ENCODE data around the gene UGT1A4.

UGT1A4 gene

DNA sequence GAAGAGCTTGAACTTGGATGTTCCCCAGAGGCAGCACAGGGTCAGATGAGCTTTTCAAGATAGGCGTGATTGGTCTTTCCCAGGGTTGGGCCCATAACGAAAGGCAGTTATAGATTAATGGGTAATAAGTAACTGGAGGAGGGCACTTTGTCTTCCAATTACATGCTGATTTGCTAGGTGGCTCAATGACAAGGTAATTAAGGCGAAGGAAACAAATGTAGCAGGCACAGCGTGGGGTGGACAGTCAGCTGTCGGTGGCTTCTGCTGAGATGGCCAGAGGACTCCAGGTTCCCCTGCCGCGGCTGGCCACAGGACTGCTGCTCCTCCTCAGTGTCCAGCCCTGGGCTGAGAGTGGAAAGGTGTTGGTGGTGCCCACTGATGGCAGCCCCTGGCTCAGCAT is at the start of gene UGT1A4:
UGT1A4 (plus strand) TSS at position 185 of the 400 bp plus-strand sequence; CDS start at position 270, 85 bp downstream.
- DNase-seq, result no peak

DNA sequence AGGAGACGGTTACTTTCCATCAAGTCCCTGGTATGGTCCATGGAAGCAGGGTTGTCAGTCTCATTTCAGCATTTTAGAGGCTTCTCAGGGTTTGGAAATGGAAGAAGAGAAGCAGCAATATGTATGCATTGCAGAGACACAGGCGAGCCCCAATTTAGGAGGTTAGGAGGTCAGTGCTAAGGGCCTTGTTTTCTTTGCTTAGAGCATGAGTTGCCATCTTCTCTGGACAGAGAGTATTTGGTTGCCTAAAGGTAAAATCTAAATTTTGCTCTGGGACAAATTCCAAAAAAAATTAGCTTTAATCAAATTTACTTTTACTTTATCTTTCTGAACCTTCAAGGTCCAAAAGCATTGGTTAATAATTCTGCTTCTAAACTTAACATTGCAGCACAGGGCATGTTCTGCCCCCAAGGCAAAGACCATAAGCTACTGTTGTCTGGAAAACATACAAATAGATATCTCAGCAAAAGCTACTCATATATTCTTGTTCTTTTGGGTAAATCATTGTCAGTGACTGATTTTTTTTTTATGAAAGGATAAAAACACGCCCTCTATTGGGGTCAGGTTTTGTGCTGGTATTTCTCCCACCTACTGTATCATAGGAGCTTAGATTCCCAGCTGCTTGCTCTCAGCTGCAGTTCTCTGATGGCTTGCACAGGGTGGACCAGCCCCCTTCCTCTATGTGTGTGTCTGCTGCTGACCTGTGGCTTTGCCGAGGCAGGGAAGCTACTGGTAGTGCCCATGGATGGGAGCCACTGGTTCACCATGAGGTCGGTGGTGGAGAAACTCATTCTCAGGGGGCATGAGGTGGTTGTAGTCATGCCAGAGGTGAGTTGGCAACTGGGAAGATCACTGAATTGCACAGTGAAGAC is 47.0 kb upstream of the UGT1A4 start, which contains the start of gene UGT1A9:
UGT1A9 (plus strand) TSS at position 609 of the 872 bp plus-strand sequence; CDS start at position 646, 37 bp downstream.
- no peak for DNase-seq

GRCh38 chr2:233672886-233673285 is 45.6 kb upstream of the UGT1A4 start:
- DNase-seq, result no peak

DNA sequence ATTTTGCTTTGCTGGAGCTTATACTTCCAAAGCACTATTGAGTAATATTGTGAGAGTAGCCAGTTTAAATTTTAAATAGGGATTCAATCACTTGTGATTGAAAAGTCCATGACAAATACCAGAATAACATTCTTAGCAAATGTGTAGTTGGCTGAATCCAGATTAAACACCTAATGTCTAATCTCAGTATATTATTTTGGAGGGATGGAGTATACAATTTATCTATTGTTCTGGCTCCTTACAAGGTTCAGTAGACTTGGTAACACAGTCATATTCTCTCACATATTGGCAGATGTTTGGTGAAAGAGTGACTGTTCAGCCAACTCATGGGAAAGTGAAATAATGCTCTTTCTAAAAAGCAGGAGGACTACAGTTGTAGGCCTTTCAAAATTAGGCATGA is 44.6 kb upstream of the UGT1A4 start:
- DNase-seq, result no peak

DNA sequence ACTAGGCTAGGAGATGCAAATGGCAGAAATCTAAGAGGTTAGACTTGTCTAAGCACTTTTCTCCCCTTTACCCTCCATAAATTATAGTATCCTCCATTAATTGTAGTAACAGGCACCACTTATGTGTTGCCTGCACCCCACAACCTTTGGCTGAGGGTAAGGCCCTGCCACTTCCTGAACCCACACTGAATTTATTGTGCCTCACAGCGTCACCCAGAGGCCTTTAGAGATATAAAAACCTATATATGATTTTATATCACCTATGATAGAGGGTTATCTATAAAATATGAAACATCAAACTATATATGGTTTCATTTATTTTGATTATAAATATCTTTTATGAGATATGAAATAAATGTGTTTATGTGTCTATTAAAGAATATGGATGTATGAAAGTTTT is 44.2 kb upstream of the UGT1A4 start:
- no peak for DNase-seq

- DNase-seq, result no peak
Measured at GRCh38 chr2:233674995-233675394, 43.5 kb upstream of the UGT1A4 start.

DNA sequence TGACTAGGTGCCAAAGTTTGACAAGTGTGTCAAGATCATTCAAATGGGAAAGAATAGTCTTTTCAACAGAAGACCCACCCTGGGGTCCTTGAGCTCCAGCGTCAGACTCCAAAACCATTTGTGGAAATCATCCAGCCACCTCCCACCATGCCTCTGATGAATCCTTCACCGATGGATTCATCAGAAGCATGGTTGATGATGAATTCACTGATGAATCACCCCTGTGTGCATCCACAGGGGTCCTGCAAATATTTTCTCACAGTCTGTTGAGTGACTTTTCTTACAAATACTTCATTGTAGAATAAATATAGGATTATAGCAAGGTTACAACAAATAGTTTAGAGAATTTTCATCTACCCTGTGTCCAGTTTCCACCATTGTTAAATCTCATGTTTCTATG is 42.5 kb upstream of the UGT1A4 start:
- DNase-seq, result no peak

DNA sequence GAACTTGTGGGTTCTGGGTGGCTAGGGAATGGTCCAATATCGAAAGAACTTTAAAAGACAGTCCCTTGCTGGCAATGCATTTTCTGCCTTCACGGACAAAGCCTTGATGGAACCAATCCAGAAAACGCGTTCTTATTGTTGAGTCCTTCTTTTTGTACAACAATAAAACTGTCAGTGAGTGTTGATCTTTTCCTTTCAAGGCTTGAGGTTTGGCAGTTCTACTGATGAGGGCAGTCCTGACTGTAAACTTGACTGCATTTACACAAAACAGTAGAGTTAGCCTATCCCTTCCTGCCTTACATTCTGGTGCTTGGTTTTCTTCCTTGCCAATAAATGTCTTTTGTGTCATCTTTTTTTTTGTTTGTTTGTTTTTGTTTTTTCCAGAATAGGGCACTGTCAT is 39.3 kb upstream of the UGT1A4 start:
- no peak for DNase-seq

- DNase-seq, result no peak
Measured at GRCh38 chr2:233680361-233681045, 38.0 kb upstream of the UGT1A4 start.

DNA sequence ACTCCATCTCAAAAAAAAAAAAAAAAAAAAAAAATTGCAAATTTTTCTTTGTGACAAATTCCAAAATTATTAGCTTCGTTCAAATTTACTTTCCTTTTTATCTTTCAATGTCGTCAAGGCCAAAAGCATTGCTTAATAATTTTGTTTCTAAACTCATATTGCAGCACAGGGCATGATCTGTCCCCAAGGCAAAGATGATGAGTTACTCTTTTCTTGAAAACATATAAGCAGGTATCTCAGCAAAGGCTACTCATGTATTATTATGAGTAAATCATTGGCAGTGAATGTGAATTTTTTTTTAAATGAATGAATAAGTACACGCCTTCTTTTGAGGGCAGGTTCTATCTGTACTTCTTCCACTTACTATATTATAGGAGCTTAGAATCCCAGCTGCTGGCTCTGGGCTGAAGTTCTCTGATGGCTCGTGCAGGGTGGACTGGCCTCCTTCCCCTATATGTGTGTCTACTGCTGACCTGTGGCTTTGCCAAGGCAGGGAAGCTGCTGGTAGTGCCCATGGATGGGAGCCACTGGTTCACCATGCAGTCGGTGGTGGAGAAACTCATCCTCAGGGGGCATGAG is 36.9 kb upstream of the UGT1A4 start, which contains the start of gene UGT1A7:
UGT1A7 (plus strand) TSS at position 381 of the 579 bp plus-strand sequence; CDS start at position 418, 37 bp downstream.
- DNase-seq, result no peak

DNA sequence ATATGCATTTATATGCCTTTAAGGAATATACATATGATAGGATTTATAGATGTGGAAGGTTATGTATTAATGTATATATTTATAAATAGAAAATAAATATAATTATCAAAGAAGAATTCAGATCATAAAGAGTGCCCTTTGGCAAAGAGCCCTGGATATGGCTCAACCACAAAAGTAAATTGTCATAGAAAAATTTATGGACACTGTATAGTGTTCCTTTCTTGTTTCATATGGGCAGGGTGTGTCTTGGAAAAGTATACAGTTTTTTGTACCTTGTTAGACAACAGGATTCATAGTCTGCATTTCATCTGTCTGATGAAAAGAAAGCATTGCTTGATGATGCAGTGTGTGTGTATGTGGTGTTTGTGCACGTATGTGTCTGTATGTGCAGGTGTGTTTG is 33.9 kb upstream of the UGT1A4 start:
- no peak for DNase-seq

DNA sequence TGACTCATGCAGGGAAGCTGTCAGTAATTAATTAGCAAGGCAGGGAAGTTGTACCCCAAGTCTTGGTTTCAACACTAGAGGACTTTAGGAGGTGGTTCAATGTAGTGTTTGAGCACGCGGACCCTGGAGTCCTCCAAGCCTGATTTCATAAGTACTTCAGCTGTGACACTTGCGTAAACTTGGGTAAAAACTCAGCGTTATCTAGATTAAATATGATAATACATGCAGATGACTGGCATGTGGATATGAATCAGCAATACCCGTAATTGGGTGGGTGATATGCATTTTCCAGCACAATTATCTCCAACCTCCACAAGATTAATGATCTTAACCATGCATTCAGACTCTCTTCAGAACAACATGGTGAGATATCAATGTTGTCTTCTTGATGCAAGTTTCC is 31.6 kb upstream of the UGT1A4 start:
- DNase-seq, result no peak

- DNase-seq, result no peak
Measured at GRCh38 chr2:233688341-233688740, 30.2 kb upstream of the UGT1A4 start.

DNA sequence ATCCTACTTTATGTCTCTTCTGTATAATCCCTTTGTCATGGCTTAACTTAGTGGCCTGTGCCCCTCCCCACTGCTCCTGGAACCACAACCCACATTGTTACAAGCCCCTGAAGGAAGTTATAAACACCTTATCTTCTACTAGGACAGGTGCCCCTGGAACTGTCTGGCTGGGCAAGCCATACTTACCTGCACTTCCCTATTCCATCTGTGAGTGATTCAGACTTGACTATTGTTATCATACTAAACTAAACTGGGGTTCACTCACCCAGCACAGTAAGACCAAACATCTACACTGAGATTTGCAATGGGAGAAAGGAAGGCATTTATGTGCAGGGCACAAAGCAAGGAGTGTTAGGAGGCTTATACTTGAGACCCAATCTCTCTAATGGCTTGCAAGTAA is 29.5 kb upstream of the UGT1A4 start:
- no peak for DNase-seq

DNA sequence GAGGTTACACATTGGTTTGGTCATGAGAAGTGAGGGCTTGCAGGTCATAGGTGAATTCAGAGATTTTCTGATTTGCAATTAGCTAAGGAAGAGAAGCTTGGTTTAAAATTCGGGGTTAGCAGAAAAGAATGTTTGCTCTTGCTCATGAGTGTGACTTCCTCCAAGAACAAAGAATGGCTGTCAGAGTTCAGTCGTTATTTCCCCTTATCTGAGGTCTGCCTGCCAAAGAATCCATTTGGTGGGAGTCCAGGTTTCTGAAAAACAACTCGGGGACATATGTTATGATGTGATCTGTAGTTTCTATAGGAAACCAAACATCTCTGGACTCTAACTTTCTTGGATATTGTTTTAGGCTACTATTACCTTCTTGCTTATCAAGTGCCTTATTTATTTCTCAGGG is 29.0 kb upstream of the UGT1A4 start:
- DNase-seq, result no peak

GRCh38 chr2:233690444-233690843 is 28.1 kb upstream of the UGT1A4 start:
- DNase-seq, result no peak

GRCh38 chr2:233691443-233692433 is 26.8 kb upstream of the UGT1A4 start:
- no peak for DNase-seq

- no peak for DNase-seq
Measured at GRCh38 chr2:233692648-233693047, 25.9 kb upstream of the UGT1A4 start, which contains the start of gene UGT1A6. UGT1A6 (plus strand) TSS chr2:233692890; CDS start chr2:233693005, 115 bp downstream.

- DNase-seq, result no peak
Measured at GRCh38 chr2:233693963-233694362, 24.6 kb upstream of the UGT1A4 start.

DNA sequence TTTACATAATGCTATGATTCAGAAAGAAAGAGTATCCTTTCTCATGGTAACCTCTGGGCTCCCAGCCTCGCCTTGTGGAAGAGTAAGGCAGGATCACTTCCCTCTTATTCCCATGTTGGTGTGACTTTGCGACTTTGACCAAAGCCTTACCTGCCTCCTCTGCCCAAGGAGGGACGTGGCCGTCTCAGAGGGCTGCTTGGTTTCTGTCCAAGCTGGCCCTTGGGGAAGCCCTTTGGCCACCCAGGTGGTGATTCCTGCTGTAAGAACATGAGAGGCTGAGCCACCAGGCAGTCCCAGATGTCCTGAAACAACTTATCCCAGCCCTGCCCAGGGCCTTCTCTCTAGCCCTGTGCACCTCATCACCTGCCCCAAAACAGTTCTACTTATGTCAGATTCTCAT is 19.8 kb upstream of the UGT1A4 start:
- DNase-seq, result no peak

DNA sequence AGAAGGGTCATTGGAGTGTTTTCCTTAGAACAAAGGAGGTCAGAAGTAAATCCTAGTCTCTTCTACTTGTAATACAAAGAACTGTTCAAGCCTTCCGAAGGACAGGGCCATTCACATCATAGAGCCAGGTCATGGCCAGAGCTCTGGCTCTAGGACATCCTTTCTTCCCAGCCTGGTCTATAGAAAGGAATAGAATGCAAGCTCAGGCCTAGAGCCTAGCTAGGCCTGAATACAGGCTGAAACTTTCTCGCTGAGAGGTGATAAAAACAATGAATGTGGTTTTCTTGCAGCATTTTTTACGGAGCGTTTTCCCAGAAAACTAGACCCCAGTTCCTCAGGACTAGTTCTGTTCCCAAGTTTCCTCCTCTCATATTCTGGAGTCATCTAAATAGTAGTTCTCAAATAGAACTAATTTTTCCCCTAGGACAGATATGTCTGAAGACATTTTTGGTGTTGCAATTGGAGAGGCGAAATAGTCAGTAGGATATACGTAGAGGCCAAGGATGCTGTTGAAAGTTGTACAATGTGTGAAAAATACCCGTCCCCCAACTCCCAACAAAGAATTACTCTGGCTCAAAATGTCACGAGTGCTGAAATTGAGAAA is 19.0 kb upstream of the UGT1A4 start:
- DNase-seq, result no peak
